HG03039 (cell line): ENCODE data around the gene ASB16.

Source experiments
- ATAC-seq: cut with Tn5 transposase; IDR thresholded peaks from one replicate; pipeline ENCODE4 v1.9.1; 2021; ENCODE audit warnings: mild to moderate bottlenecking, moderate library complexity; ENCODE audit not compliant: unreplicated experiment

ASB16 gene

GRCh38 chr17:44221862-44222111 is 51.3 kb downstream of the ASB16 start:
- no peak for ATAC-seq

DNA sequence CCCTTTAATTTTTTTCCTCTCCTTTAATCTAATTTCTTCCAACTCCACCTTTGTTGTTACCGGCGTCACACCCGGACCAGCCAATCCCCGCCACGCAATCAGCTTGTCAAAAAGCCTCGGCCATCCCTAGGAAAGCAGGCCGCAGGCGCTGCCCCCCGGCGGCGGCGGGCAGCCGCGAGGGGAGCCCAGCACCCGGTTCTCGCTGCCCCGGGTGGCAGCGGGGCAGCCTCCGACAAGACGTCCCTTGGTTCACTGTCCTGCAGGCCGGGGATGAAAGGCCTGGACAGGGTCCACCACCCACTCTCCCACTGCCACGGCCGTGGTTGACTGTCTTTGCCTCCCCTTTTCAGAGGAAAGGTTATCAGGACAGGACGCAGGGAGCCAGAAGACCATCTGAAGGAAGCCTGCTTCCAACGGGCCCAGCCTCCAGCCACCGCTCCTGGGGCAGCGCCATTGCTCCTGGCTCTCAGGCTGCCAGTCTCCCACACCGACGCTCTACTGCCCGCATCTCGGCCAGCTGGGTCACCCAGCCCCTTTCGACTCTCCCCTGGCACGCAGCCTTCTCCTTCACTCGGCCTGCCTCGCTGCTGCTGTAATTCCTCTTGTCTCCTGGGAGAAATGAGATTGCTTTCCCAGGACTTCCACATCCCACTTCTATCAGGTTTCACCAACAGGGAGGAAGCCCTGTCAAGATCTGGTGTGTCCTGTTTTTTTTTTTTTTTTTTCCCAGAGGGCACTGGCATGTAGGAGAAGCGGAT is 51.8 kb downstream of the ASB16 start:
- no peak for ATAC-seq

DNA sequence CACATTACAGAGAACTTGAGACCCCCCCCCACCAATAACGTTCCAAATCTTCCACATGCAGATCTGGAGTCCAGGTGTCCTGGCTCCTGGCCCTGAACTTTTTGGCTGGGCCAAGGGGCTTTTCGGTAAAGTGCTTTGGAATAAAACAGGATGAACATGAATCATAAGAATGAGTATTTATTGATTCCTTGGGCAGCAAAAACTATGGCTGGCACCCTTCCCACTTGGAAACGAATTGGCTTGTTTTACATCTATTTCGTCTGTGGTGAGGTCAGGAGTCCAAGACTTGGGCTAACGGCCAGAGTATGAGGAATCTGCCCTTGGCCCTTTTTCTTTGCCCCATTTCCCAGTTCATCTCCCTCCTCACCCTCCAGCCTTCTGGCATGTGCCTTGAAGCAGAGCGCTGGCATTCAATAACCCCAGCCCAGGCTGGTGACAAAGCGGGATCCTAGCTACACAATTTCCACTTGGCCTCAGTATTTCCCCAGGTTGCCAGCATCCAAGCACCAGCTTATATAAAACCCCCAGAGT is 53.1 kb downstream of the ASB16 start:
- no peak for ATAC-seq
